ENCODE measurements around the gene RALB.
"Not testable (repeated sequence)": the region's sequence is repeated elsewhere in the genome, so short reads cannot be mapped to it uniquely, and the experiment has no call there.

RALB gene

DNA sequence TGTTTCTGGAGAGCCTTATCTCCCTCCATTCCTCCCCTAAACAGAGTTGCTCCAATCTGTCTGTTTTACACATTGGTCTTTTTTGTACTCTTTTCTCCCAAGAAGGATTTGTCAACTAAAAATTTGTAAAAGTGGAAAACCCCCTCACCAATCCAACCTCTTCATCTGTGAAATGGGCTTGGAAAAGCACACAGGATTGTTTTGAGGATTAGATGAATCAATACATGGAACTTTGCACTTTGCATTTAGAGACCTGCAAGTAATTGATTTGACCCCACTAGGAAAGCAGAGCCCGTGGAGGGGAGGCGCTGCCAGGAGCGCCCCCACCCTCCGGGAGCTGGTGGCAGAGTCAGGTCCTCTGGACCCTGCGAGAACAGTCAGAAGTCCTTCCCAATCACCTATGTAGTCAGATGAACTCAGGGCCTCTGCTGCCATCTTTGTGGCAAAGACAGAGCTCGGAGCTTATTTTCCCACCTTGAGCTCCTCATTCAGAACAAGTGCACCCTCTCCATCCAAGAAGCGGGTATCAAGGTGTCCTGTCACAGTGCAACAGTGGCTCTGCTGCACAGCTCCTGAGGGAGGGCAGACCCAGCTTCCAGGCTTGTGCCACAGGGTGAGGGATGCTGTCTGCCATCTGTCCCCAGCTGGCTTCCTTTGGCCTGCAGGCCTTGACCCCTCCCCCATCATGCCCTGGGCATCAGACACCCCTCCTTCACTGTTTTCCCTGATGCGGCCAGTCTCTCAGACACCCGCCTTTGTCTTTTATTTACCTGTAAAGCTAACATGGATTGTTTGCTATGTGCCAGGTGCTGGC is 27.7 kb upstream of the RALB start:
- DNase-seq (ENCODE audit: low read depth): no peak

DNA sequence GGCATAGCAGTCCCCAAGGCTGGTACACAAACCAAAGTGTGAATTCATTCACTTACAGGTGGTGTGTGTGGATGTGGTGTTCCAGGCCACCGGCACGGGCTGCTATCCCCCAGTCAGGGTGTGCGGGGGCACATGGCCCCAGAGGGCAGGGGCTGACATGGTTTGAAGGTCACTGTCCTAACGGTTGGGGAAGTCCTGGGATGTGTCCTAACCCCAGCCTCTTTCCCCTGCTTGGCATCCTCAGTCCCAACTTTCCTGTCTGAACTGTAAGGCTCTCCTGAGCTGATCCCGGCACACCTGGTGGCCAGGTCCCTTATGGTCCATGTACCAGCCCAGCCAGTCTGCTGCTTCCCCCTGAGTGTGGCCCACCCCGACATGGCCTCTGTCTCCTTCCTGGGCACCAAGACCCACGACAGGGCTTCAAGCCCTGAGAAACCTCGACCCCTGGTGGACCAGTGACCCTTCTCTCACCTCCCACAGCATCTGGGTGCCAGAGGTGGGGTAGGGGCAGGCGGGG is 27.0 kb upstream of the RALB start:
- no peak for DNase-seq (ENCODE audit: low read depth)

GRCh38 chr2:120226316-120226715 is 26.3 kb upstream of the RALB start:
- DNase-seq (ENCODE audit: low read depth): no peak

GRCh38 chr2:120227111-120227991 is 25.3 kb upstream of the RALB start:
- no peak for DNase-seq (ENCODE audit: low read depth)

DNA sequence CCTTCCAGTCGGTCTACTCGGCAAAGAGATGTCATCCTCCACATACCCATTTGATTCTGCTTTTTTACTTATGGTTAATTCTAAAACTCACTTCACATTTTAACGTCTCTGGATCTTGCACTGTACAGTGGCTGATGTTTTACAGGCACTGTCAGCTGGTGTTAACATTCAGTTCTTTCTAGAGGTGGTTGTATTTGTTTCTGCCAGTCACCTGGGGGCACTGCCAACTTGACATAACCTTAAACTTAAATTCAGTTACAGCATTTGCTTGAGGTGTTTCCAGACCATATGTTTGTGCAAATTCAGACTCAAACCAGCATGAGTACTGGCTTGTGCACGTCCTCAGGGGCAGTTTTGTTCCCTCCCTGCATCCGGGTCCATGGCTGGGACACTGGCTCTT is 24.1 kb upstream of the RALB start:
- no peak for DNase-seq (ENCODE audit: low read depth)

- DNase-seq (ENCODE audit: low read depth): no peak
Observed at GRCh38 chr2:120229341-120229740, 23.3 kb upstream of the RALB start.

DNA sequence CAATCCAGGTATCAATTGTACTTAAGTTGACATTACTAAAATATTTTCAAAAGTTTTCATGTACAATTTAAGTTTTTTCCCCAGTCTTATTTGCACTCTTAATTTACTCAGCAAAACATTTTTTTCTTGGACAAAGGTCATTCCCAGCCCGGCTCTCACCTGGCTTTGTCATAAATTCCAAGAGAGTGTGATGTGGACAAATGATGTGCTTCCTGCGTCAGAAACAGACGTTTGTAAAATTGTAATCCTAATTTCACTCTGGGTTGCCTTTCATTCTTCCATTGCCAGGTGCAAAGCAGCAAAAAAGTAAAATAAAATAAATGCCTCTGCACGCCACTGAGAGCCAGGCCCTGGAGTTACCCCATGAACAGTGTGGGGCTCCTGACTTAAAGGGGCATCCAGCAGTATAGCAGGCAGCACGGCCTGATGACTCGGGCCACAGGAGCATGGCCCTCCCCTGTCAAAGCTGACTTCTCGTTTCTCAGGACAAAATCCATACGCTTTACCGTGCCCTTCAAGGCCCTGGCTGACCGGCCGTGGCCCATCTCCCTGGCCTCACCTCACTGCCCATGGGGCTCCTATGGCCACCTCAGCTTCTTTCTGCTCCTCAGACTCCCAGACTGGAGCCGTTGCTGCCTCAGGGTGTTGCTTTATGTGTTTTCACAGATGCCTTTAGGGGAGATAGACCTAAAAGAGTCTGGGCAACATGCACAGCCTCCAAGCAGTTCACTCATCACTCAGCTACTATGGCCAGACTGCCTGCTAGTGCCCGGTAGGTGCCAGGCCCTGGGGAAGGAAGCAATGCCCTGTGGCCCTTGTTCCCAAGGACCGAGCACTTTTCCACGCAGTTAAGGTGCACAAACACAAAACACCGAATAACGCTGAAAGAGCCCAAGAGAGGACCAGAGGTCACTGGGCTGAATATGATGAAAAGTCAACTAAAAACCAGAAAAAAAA is 21.9 kb upstream of the RALB start:
- no peak for DNase-seq (ENCODE audit: low read depth)

DNA sequence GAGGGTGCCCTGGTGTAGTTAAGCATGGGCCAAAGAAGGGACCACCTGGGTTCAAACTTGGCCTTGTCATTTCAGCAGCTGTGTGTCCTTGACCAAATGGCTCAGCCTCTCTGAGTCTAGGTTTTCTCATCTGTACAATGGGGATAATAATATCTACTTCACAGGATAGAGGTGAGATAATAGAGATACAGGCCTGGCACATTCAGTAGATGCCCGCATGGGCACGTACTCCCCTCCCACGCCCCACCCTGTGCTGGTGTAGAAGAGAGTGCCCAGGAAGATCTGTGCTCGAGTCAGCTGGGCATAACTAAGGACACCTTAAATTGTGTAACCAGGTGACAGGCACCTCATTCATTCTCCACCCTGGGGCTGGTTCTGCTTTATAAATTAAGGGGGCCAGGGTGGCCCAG is 21.1 kb upstream of the RALB start:
- no peak for DNase-seq (ENCODE audit: low read depth)

GRCh38 chr2:120231974-120232635 is 20.5 kb upstream of the RALB start:
- DNase-seq (ENCODE audit: low read depth): peak; percentile 36

DNA sequence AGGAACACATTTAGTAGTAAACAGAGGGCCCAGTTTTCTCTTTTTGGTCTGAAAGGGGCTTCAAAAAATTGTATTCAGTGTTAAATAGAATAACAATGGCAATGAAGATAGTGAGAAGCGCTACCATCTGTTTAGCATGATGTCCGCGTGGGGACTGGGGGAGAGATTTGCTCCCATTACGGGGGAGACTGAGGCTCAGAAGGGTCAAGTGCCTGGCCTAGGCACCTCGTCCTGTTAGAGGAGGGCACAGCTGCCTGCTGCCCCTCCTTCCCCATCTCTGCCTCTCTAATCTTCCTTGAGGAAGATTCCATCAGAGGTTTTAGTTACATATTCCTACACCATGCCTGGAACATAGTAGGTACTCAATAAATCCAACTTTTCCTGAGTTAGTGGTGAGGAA is 19.4 kb upstream of the RALB start:
- no peak for DNase-seq (ENCODE audit: low read depth)

DNA sequence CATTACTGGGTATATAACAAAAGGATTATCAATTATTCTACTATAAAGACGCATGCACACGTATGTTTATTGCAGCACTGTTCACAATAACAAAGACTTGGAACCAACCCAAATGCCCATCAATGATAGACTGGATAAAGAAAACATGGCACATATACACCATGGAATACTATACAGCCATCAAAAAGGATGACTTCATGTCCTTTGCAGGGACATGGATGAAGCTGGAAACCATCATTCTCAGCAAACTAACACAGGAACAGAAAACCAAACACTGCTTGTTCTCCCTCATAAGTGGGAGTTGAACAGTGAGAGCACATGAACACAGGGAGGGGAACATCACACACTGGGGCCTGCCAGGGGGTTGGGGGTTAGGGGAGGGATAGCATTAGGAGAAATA is 17.5 kb upstream of the RALB start:
- DNase-seq (ENCODE audit: low read depth): not testable (repeated sequence)

DNA sequence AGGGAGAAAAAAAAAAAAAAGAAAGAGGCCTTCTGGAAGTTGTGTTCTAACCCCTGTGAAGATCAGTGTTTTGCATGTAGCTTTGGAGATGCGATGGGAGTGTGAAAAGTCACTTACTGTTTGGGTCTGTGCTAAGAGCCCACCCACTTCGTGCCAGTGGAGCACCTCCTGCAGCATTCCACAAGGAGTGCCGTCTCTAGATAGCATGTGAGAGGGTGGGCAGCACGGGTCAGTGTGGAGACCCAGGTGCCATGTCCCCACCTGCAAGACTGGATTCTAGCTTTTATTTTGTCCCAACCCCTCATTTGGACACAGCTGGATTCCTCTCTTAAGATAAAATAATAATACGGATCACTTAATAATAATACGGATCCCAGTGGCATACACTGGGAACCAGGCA is 17.0 kb upstream of the RALB start:
- no peak for DNase-seq (ENCODE audit: low read depth)

GRCh38 chr2:120236316-120236715 is 16.3 kb upstream of the RALB start:
- DNase-seq (ENCODE audit: low read depth): no peak

DNA sequence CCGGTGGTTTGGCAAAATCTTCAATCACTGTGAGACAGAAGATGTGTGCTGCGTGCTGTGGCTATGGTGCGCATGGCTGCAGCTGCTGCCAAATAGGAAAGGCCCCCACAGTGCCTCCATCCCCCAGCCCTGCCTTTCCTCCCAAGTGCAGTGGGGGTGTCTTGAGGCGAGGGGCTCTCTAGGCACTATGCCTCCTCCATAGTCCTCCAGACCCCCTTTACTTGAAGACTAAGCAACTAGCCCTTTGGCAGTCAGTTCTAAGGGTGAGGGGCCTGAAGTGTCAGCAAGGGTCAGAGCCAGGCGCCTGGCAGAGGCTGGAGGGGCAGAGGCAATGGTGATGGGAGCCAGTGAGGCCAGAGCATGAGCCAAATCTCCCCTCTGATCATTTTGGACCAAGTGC is 15.9 kb upstream of the RALB start:
- no peak for DNase-seq (ENCODE audit: low read depth)

DNA sequence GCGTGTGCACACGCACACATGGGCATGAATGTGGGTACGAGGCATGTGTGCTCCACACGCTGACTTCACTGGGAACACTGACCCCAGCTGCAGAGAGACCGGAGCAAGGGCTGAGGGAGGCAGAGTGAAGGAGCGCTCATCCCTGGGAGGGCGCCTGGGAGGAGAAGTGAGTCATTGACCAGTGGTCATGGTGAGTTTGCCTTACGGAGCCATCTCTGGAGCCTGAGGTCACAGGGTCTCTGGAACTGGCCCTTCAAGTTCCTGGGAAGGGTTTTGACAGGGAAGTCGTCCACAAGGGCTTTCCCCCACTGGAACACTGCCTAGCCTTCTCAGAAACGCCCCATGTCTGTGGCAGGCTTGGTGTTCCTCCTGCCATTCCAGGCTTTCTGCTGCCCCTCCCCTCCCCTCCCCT is 15.2 kb upstream of the RALB start:
- DNase-seq (ENCODE audit: low read depth): no peak

GRCh38 chr2:120238728-120239487 is 13.7 kb upstream of the RALB start:
- no peak for DNase-seq (ENCODE audit: low read depth)

DNA sequence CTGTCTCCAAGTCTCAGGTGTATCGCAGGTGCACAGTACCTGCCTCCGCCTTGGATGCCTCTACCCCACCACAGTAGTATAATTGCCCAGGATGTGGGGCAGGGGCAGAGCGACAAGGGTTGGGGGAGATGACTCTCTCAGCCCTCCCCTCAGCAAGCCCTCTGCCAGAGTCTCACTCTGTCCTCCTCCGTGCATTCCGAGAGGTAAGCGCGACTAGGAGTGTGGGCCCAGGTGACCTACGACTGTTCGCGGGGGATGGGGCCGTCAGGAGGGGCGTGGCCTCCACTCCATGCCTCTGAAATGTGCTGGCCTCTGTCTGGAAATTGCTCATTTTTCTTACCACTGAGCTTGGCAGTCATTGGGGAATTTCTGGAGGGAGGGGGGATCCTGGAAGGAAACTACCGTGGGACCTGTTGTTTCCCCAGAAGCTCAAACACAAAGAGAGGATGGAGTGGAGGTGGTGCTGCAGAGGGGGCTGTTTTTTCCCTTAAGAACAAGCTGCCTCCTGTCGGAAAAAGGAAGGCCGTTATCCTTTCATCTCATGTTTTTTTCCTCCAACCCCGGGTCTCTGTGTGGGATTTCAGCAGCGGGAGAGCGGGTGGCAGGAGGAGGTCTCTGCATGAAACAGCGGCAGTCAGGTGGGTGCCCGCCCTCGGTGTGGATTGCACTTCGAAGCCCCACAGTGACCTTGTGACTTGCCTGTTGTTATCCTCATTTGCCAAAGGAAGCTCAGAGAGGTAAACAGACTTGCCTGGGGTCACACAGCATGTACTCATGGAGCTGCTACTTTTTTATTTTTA is 13.0 kb upstream of the RALB start:
- DNase-seq (ENCODE audit: low read depth): no peak

DNA sequence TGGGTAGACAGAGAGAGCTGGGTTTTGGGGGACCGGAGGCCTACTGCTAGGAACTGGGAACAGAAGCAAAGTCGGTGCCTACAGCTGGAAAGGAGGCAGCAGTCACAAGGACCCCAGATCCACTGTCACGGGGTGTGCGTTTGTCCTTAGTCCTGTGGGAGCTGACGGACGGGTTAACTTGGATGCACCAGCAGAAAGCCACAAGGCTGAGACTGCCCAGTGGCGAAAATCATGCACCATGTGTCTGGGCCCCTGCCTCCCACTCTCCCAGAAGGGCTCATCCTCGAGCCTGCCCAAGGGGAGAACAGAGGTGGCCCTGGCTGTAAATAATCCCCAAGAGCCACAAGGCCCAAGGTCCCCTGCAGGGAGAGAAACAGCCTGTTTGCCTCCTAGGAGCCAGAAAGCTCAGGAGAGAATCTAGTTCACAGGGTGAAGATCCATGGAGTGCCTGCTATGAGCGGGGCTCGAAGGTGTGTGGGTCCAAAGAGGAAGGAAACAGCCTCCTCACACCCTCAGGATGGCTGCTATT is 11.7 kb upstream of the RALB start:
- no peak for DNase-seq (ENCODE audit: low read depth)

DNA sequence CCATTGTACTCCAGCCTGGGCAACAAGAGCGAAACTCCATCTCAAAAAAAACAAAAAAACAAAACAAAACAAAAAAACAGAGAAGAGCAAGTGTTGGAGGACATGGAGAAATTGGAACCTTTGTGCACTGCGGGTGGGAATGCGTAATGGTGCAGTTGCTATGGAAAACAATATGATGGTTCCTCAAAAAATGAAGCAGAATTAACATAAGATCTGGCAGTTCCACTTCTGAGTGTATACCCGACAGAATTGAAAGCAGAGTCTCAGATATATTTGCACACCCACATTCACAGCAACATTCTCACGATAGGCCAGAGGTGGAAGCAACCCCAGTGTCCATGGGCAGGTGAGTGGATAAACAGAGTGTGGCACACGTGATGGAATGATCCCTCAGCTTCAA is 11.0 kb upstream of the RALB start:
- DNase-seq (ENCODE audit: low read depth): no peak

- DNase-seq (ENCODE audit: low read depth): no peak
Observed at GRCh38 chr2:120243211-120243610, 9.4 kb upstream of the RALB start.
